Liver (tissue), 9 donors: ENCODE data around the gene SATB1. TPM values are rescaled to one million over a fixed set of nuclear protein-coding genes. Genes with fewer than 3 reads are reported as not detected.

Source experiments
- DNase-seq: peaks from one replicate; pipeline ENCODE4 v3.0.0-alpha.2; 2017; ENCODE audit warnings: low spot score
- H3K27ac ChIP-seq, 2 donors: one replicate each; pipeline ENCODE4 v1.7.0; 2013; ENCODE audit warnings: inconsistent platforms in 2 of 2, low read length in 2 of 2, control low read depth in 1 of 2, low read depth in 1 of 2, mild to moderate bottlenecking in 1 of 2
- H3K27me3 ChIP-seq, 4 donors: one replicate each; pipeline versions ENCODE4 v1.6.1 to v1.7.0; 2013; ENCODE audit warnings: low read length in 3 of 4, inconsistent platforms in 1 of 4, mild to moderate bottlenecking in 1 of 4, moderate library complexity in 1 of 4; ENCODE audit not compliant: control insufficient read depth in 4 of 4, insufficient read depth in 4 of 4
- H3K36me3 ChIP-seq, 4 donors: one replicate each; pipeline versions ENCODE4 v1.6.1 to v1.7.0; 2013; ENCODE audit warnings: low read length in 3 of 4, mild to moderate bottlenecking in 3 of 4, low read depth in 1 of 4, moderate library complexity in 1 of 4; ENCODE audit not compliant: control insufficient read depth in 4 of 4, insufficient read depth in 3 of 4
- H3K4me1 ChIP-seq, 4 donors: one replicate each; pipeline versions ENCODE4 v1.6.1 to v1.7.0; 2013; ENCODE audit warnings: low read length in 3 of 4, mild to moderate bottlenecking in 3 of 4, moderate library complexity in 1 of 4; ENCODE audit not compliant: control insufficient read depth in 4 of 4, insufficient read depth in 4 of 4
- H3K4me3 ChIP-seq, 3 donors: one replicate each; pipeline versions ENCODE4 v1.6.1 to v1.7.0; 2013; ENCODE audit warnings: low read length in 3 of 3, control low read depth in 1 of 3, low read depth in 1 of 3, mild to moderate bottlenecking in 1 of 3
- H3K9ac ChIP-seq, 2 donors: one replicate each; pipeline ENCODE4 v1.7.0; 2013; ENCODE audit warnings: low read length in 2 of 2, mild to moderate bottlenecking in 2 of 2, moderate library complexity in 2 of 2, control low read depth in 1 of 2, low read depth in 1 of 2
- H3K9me3 ChIP-seq, 4 donors: one replicate each; pipeline versions ENCODE4 v1.6.1 to v1.7.0; 2013; ENCODE audit warnings: low read length in 3 of 4; ENCODE audit not compliant: control insufficient read depth in 4 of 4
- FOXA1 ChIP-seq: IDR thresholded peaks from 2 replicates; pipeline ENCODE4 v1.6.1; 2016; ENCODE audit warnings: antibody characterized with exemption
- GABPA ChIP-seq, 2 donors: IDR thresholded peaks in 1 of 2; conservative IDR thresholded peaks in 1 of 2; 2 replicates each; pipeline ENCODE4 v1.6.1; 2016; ENCODE audit warnings: antibody characterized with exemption in 2 of 2, mild to moderate bottlenecking in 1 of 2, moderate library complexity in 1 of 2
- HNF4A ChIP-seq, 2 donors: conservative IDR thresholded peaks; 2 replicates each; pipeline ENCODE4 v1.6.1; 2016; ENCODE audit warnings: antibody characterized with exemption in 2 of 2, mild to moderate bottlenecking in 2 of 2
- HNF4G ChIP-seq: IDR thresholded peaks from 2 replicates; pipeline ENCODE4 v1.6.1; 2016; ENCODE audit warnings: antibody characterized with exemption
- JUND ChIP-seq, 2 donors: IDR thresholded peaks; 2 replicates each; pipeline ENCODE4 v1.6.1; 2016; ENCODE audit warnings: antibody characterized with exemption in 2 of 2
- NR2F2 ChIP-seq: IDR thresholded peaks from 2 replicates; pipeline ENCODE4 v1.6.1; 2016; ENCODE audit warnings: antibody characterized with exemption
- RAD21 ChIP-seq, 2 donors: IDR thresholded peaks; 2 replicates each; pipeline ENCODE4 v1.6.1; 2016; ENCODE audit warnings: antibody characterized with exemption in 2 of 2, mild to moderate bottlenecking in 2 of 2
- RXRA ChIP-seq, 2 donors: IDR thresholded peaks; 2 replicates each; pipeline ENCODE4 v1.6.1; 2017 to 2018; ENCODE audit warnings: antibody characterized with exemption in 2 of 2, mild to moderate bottlenecking in 1 of 2
- SP1 ChIP-seq: IDR thresholded peaks from 2 replicates; pipeline ENCODE4 v1.6.1; 2018; ENCODE audit warnings: antibody characterized with exemption, mild to moderate bottlenecking
- TAF1 ChIP-seq: conservative IDR thresholded peaks from 2 replicates; pipeline ENCODE4 v1.6.1; 2016; ENCODE audit warnings: antibody characterized with exemption, mild to moderate bottlenecking
- YY1 ChIP-seq: IDR thresholded peaks from 2 replicates; pipeline ENCODE4 v1.6.1; 2016; ENCODE audit warnings: antibody characterized with exemption, mild to moderate bottlenecking
- WGBS: extraction: QIAGEN DNeasy Blood & Tissue Kit; methylation state at CpG from one replicate; pipeline ENCODE4 v1.1.7; 2013; 5-methylcytosine and 5-hydroxymethylcytosine counted together
- polyA plus RNA-seq, 2 donors: library from polyadenylated mRNA; stranded (reverse) in 1 of 2; unstranded in 1 of 2; fragments of 200-250 nt in 1 of 2; fragments of >200 nt in 1 of 2; fragmentation: Nextera tagmentation in 1 of 2; extraction: Ambion mirVana in 1 of 2; gene quantifications; one replicate each; pipeline versions ENCODE4 v1.2.1 to v1.2.3, GENCODE V29; 2013 to 2015
- total RNA-seq, 2 donors: library from RNA; depleted of rRNA; stranded (reverse); fragments of >200 nt; gene quantifications; one replicate each; pipeline ENCODE4 v1.2.3, GENCODE V29; 2014
- TF ChIP-seq, protein P1 (sequence below): IDR thresholded peaks from 2 replicates; pipeline ENCODE4 v1.6.1; 2016; ENCODE audit warnings: antibody characterized with exemption
- TF ChIP-seq, protein P2 (sequence below): fragments of 150-350 bp; IDR thresholded peaks from 2 replicates; pipeline ENCODE4 v1.5.1; 2017; ENCODE audit warnings: improper control_type of control experiment, low read depth, low read length; ENCODE audit not compliant: missing input control
- TF ChIP-seq, protein P3 (sequence below): IDR thresholded peaks from 2 replicates; pipeline ENCODE4 v1.6.1; 2016; ENCODE audit warnings: antibody characterized with exemption
- TF ChIP-seq, protein P4 (sequence below): IDR thresholded peaks from 2 replicates; pipeline ENCODE4 v1.6.1; 2016; ENCODE audit warnings: antibody characterized with exemption
- TF ChIP-seq, protein P5 (sequence below): IDR thresholded peaks from 2 replicates; pipeline ENCODE4 v1.6.1; 2016; ENCODE audit warnings: antibody characterized with exemption, mild to moderate bottlenecking
- donor health status: healthy.
- donor health status: healthy.
- donor health status: healthy.
- donor health status: healthy.
- donor health status: healthy.

SATB1 gene
- total and polyA plus RNA-seq, 4 donors, result 4.3 to 23.7 (median 10.5) TPM

DNA sequence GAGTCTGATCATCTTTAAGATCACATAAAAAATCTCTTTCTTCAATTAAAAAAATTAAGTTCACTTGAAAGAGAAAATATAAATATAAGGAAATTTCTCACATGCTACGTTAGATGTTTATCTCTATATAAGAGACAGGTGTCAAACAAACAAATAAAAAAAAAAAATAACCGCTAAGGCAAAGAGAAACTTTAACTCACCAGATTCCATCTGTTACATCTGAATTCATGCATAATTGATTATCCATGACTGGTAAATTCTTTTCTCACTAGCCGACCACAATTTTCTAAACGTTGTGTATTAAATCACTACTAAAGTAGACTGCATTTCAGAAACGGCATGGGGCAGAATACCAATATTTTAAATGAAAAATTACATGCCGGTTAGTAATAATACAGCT is 9.6 kb upstream of the SATB1 start (continued):
- TF ChIP-seq SP1, result no peak

DNA sequence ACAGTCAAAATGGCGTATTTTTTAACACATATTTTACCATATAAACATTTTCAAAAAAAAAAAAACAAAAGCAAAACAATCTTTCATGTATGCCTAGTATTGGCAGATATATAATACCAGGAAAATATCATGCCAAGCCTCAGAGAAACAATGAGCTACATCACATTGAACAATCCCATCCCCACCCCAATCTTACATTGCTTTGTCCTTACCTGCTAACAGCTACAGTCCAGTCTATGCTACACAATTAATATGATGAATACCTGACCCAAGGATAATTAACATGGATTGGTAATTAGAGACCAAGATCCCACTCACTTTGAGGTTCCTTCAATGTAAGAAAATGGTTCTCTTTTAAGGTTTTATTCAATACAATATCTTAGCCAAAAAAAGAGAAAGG is 7.6 kb upstream of the SATB1 start:
- no peaks in the 10 kb centered on the region for H3K27me3 ChIP-seq
- no peaks in the 10 kb centered on the region for H3K4me1 ChIP-seq
- TF ChIP-seq RXRA (IDR thresholded peaks at IDR 0.05) (no peak), HNF4A (conservative IDR thresholded peaks at IDR 0.05) (no peak)
- TF ChIP-seq, protein P1, sequence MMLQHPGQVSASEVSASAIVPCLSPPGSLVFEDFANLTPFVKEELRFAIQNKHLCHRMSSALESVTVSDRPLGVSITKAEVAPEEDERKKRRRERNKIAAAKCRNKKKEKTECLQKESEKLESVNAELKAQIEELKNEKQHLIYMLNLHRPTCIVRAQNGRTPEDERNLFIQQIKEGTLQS, result no peak
- TF ChIP-seq, protein P2, sequence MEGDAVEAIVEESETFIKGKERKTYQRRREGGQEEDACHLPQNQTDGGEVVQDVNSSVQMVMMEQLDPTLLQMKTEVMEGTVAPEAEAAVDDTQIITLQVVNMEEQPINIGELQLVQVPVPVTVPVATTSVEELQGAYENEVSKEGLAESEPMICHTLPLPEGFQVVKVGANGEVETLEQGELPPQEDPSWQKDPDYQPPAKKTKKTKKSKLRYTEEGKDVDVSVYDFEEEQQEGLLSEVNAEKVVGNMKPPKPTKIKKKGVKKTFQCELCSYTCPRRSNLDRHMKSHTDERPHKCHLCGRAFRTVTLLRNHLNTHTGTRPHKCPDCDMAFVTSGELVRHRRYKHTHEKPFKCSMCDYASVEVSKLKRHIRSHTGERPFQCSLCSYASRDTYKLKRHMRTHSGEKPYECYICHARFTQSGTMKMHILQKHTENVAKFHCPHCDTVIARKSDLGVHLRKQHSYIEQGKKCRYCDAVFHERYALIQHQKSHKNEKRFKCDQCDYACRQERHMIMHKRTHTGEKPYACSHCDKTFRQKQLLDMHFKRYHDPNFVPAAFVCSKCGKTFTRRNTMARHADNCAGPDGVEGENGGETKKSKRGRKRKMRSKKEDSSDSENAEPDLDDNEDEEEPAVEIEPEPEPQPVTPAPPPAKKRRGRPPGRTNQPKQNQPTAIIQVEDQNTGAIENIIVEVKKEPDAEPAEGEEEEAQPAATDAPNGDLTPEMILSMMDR, result no peak
- H3K9ac ChIP-seq, result no peak overlapping the region
- no peak overlapping the region for H3K4me3 ChIP-seq
- no peak for DNase-seq
- no peaks in the 10 kb centered on the region for H3K36me3 ChIP-seq
- 94% methylated on average over 1 of the region's 1 CpG for WGBS
- H3K27ac ChIP-seq, result no peak overlapping the region
- H3K9me3 ChIP-seq, result no peaks in the 10 kb centered on the region

DNA sequence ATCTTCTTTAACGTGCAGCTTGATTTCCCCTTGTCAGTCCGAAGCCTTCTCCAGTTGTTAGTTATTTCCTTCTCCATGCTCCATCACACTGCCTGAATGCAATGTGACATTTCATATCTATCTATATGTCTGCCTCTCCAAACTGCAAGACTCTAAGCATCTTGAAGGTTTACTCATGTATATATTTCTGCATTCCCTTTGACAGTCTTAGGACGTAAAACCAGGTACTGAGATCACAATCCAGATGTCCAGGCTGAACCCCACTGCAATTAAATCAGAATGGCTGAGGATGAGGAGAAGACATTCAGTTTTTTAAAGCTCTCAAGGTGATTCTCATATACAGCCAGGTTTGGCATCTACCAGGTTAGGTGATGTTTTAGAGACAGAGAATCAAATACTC is 6.1 kb upstream of the SATB1 start:
- no peaks in the 10 kb centered on the region for H3K27me3 ChIP-seq
- TF ChIP-seq RAD21 (IDR thresholded peaks at IDR 0.05), result no peak
- no peak for TF ChIP-seq YY1
- TF ChIP-seq HNF4A (conservative IDR thresholded peaks at IDR 0.05), result no peak
- no peak for TF ChIP-seq FOXA1
- TF ChIP-seq, protein P3, sequence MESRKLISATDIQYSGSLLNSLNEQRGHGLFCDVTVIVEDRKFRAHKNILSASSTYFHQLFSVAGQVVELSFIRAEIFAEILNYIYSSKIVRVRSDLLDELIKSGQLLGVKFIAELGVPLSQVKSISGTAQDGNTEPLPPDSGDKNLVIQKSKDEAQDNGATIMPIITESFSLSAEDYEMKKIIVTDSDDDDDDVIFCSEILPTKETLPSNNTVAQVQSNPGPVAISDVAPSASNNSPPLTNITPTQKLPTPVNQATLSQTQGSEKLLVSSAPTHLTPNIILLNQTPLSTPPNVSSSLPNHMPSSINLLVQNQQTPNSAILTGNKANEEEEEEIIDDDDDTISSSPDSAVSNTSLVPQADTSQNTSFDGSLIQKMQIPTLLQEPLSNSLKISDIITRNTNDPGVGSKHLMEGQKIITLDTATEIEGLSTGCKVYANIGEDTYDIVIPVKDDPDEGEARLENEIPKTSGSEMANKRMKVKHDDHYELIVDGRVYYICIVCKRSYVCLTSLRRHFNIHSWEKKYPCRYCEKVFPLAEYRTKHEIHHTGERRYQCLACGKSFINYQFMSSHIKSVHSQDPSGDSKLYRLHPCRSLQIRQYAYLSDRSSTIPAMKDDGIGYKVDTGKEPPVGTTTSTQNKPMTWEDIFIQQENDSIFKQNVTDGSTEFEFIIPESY, result no peak
- TF ChIP-seq HNF4G, result no peak
- TF ChIP-seq, protein P2, result no peak
- TF ChIP-seq GABPA (IDR thresholded peaks at IDR 0.05 in 1 of 2, conservative IDR thresholded peaks at IDR 0.05 in 1 of 2), result no peak
- no peak for TF ChIP-seq NR2F2
- no peak for TF ChIP-seq TAF1
- TF ChIP-seq RXRA (IDR thresholded peaks at IDR 0.05), result no peak
- TF ChIP-seq, protein P4, sequence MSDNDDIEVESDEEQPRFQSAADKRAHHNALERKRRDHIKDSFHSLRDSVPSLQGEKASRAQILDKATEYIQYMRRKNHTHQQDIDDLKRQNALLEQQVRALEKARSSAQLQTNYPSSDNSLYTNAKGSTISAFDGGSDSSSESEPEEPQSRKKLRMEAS, result no peak
- TF ChIP-seq, protein P1, result no peak
- no peak for TF ChIP-seq SP1
- TF ChIP-seq, protein P5, sequence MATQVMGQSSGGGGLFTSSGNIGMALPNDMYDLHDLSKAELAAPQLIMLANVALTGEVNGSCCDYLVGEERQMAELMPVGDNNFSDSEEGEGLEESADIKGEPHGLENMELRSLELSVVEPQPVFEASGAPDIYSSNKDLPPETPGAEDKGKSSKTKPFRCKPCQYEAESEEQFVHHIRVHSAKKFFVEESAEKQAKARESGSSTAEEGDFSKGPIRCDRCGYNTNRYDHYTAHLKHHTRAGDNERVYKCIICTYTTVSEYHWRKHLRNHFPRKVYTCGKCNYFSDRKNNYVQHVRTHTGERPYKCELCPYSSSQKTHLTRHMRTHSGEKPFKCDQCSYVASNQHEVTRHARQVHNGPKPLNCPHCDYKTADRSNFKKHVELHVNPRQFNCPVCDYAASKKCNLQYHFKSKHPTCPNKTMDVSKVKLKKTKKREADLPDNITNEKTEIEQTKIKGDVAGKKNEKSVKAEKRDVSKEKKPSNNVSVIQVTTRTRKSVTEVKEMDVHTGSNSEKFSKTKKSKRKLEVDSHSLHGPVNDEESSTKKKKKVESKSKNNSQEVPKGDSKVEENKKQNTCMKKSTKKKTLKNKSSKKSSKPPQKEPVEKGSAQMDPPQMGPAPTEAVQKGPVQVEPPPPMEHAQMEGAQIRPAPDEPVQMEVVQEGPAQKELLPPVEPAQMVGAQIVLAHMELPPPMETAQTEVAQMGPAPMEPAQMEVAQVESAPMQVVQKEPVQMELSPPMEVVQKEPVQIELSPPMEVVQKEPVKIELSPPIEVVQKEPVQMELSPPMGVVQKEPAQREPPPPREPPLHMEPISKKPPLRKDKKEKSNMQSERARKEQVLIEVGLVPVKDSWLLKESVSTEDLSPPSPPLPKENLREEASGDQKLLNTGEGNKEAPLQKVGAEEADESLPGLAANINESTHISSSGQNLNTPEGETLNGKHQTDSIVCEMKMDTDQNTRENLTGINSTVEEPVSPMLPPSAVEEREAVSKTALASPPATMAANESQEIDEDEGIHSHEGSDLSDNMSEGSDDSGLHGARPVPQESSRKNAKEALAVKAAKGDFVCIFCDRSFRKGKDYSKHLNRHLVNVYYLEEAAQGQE, result no peak
- no peak for TF ChIP-seq JUND (IDR thresholded peaks at IDR 0.05)
- no peaks in the 10 kb centered on the region for H3K36me3 ChIP-seq
- no peak overlapping the region for H3K9ac ChIP-seq
- peaks cover 0 to 4% (median 2%) of the 10 kb centered on the region in 4 donors for H3K4me1 ChIP-seq
- no peak overlapping the region for H3K4me3 ChIP-seq
- DNase-seq, result no peak
- no peaks in the 10 kb centered on the region for H3K9me3 ChIP-seq
- no peak overlapping the region for H3K27ac ChIP-seq
- 87% methylated on average over 3 of the region's 3 CpGs for WGBS
